ENCODE results near the gene MIA2.
"Not testable (repeated sequence)": the region's sequence is repeated elsewhere in the genome, so short reads cannot be mapped to it uniquely, and the experiment has no call there.

MIA2 gene

DNA sequence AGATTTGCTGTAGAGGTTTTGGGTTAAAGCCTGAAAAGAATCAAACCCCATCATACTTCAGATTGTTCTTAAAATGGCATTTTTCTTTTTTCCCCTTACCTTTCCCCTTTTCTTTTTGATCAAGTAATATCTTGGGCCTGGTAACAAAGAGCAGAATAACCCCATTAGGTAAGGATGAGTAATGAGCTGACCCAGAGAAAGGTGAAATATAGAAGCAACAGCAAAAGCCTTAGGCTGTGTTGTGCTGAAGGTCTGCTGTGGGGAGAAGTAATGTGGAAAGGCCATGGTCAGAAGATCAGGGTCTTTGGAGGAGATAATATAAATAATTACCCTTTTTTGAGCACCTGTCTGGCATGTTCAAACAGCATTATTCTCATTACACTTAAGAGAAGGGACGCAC is 42.3 kb downstream of the MIA2 start:
- no peak for DNase-seq

DNA sequence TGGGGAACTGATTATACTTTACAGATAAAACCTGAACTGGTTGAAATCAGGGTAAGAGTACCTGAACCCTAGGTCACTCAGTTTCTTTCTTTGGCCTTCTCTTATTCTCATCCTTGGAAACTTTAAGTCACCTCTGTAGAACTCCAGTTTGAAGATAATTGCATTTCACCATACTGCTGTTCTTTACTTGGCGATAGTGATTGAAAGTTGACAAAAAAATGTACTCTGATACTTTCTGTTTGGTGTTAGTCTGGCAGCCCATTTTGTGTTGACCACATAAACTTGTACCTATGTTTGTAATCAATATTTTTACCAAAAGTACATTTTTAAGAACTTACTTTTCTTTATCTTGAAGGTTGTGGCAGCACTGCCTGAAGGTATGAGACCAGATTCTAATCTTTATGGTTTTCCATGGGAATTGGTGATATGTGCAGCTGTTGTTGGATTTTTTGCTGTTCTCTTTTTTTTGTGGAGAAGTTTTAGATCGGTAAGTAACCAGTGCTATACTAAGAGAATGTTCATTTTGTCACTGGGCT is 42.9 kb downstream of the MIA2 start:
- DNase-seq: no peak

DNA sequence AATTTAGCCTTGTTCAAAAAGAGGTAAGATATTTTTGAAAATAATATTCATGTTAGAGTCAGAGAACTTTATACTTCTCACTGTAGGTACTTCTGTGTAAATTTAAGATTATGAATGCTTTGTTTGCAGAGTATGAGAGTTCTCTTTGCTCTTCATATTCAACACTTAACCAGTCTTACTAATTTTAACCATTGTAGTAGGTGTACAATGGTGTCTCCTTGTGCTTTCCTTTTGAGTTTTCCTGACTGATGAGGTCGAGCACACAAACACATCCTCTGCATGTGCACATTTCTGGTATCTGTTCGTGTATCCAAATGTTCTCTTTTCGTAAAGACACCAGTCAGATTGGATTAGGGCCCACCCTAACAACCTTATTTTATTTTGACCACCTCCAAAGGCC is 45.8 kb downstream of the MIA2 start:
- DNase-seq: no peak

DNA sequence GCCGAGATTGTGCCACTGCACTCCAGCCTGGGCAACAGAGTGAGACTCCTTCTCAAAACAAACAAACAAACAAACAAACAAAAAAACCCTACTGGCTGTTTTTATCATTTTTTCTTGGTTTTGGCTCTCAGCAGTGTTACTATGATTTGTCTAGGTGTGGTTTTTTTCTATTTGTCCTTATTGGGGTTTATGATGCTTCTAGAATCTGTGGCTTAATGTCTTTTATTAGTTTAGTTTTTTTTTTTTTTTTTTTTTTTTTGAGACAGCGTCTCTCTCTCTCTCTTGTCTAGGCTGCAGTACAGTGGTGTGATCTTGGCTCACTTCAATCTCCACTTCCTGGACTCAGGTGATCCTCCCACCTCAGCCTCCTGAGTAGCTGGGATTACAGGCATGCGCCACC is 47.0 kb downstream of the MIA2 start:
- not testable (repeated sequence) for DNase-seq

DNA sequence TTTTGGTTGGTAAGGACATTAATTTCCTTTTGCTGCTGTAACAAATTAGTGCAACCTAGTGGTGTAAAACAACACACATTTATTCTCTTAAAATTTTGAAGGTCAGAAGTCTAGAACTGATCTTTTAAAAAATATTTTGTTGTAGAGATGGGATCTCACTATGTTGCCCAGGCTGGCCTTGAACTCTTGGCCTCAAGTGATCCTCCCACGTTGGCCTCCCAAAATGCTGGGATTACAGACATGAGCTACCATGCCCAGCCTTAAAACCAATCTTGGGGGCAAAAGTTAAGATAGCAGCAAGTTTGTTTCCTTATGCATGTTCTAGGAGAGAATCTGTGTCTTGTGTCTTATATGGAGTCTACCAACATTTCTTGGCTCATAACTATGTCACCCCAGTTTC is 55.8 kb downstream of the MIA2 start:
- no peak for DNase-seq

DNA sequence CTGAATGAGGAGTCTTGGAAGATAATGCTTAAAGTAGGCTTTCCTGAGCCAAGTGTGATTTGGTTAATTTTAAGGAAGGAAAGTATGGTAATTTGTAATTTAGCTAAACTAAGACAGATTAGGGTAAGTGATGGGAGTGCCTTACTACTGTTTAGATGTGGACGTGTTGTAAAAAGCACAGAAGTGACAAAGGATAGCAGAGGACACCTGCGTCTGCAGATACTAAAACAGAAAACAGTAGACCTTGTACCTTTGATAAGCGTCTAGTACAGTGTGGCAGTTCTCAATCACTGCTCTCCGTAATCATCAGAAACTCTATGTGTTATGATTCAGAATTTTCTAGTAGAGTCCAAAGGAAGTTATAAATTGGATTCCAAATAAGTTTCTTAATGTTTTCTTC is 58.0 kb downstream of the MIA2 start:
- DNase-seq: no peak

DNA sequence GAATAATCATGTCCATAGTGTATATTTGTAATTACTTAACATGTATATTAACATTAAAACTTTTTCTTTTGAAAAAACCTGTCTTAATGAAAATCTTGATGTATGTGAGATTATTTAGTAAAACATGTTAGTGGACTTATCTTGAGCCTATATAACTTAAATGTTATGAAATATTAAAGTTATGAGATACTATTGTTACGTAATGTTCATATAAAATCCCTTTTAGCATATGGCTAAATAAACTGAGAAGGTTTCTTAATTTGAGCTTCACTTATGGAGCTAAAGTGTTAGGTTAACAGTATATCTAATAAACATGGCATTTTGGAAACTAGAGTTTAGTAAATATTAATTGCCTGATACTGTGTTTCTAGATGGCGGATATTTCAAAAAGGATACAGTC is 59.9 kb downstream of the MIA2 start:
- DNase-seq: no peak

DNA sequence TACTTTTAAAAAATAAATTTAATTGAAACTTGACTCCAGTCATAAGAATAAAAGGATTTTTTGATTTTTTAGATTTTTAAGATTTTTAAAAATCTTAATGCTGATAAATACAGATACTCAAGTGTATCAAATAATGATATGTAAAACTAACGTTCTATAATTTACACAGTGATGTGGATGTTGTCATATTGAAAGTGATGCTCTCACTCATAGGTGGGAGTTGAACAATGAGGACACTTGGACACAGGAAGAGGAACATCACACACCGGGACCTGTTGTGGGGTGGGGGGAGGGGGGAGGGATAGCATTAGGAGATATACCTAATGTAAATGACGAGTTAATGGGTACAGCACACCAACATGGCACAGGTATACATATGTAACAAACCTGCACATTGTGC is 66.7 kb downstream of the MIA2 start:
- not testable (repeated sequence) for DNase-seq

DNA sequence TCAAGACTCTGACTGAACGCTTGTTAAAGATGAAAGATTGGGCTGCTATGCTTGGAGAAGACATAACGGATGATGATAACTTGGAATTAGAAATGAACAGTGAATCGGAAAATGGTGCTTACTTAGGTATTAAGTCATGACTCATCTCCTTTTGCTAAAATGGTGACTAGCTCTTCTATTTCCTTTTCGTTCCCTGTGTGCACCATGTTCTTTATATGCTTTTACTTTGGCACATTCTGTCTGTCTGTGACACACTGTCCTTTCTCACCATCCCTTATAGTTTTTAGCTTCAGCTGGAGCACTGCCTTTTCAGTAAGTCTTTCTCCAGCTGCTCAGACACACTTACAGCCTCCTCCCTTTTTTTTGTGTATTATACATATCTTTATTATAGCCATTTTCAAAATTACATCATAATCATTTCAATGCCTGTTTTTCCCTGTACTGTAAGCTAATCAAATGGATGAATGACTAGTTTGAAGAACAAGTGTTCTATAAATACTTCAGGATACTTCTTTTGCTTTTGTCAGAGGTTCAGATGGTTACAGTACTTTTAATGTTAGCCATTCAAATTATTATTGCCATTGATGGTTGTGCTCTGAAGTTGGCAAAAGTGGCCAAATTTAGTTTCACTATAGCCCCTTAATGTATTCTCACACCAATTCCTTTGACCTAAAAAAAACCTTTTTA is 68.6 kb downstream of the MIA2 start:
- no peak for DNase-seq

DNA sequence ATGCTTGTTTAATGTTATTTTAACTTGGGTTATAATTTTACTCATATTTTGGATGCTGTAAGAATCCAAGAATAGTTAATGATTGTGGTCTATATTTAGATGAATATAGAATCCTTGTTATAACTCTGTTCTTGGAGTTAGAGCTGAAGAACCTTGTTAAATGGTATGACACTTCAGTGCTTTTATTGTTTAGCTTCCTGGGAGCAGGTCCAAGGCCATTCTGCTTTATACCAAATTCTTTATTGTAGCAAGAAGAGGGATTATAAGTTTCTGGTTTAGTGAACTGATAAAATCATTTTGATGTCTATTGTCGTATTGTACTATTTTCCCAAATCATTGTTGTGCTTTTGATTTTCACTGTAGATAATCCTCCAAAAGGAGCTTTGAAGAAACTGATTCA is 69.4 kb downstream of the MIA2 start:
- DNase-seq: no peak

DNA sequence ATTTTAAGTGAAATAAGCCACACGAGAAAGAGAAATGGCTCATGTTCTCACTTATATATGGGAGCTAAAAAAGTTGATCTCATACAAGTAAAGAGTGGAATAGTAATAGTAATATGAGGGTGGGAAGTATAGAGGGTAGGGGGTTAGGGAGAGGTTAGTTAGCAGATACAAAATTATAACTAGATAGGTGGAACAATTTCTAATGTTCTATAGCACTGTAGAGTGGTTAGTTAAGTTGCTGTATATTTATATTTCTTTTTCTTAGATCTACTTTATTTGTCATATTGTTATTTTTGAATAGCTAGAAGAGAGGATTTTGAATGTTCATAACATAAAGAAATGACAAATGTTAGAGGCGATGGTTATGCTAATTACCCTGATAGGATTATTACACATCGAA is 74.1 kb downstream of the MIA2 start:
- DNase-seq: no peak

DNA sequence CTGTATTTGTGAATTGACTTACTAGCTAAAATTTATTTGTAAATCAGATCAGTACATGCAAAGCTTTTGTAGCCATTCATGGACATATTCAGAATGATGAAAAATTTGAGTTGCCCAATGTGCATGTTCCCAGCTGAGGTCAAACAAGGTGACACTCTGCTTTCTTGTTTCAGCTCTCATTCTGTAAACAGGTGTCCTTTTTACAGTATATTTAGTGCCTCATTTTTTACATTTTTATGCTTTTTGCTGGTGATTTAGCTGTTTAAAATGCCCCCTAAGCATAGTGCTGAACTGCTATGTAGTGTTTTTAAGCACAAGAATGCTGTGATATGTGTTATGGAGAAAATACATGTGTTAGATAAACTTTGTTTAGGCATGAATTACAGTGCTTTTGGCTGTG is 76.3 kb downstream of the MIA2 start:
- no peak for DNase-seq

DNA sequence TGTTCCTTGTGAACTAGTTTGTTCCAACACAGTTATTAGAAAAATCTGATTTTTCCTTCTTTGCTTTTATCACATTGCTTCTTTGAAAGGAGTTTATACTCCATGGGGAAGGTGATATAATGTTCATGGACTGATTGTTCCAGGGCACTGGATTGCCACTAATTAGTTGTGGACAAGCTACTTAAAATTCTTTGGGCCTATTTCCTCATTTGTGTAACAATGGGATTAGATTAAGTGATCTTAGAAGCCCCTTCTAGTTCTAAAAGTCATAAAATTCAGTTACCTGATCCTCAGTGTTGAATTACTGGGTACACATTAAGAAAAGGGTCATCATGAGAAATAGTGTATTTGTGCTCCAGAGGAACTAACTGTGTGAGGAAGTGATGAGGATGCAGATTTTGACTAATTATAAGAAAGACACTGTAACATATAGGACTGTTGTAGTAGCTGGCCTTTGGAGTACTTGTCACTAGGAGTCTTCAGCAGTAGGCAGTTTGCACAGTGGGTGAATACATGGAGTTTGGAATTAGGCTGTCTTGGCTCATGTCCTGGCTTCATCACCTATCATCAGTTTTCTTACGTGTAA is 82.2 kb downstream of the MIA2 start:
- DNase-seq: no peak

DNA sequence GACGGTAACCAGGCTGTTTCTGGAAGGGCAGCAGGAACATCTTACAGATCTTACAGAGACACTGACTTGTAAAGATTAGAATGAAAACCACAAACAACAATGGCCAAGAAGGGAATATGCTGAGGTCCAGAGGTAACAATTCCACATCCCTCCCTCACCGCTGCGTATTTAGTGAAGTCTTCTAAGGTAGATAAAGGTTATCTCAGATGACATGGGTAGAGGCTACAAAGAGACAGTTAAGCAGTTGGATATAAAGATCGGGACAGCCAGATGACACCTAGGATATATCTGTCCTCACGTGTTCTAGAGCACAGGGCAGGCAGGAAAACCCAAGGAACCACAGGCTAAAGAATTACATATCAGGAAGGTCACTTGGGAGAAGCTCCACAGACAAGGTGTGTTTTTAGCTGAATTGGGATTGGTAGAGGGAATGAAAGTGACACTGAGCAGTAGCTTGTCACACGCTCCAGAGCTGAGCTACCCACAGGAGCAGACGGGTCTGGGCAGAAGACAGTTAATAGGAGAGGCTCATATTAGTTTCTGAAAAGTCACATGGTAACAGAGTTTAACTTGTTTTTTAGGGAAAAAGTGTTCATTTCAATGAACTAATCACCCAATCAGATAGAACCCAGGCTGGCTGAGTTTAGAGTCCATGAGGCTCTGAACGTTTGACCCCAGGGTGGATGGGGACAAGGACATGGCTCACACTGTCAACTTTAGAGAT is 83.3 kb downstream of the MIA2 start:
- DNase-seq: no peak

DNA sequence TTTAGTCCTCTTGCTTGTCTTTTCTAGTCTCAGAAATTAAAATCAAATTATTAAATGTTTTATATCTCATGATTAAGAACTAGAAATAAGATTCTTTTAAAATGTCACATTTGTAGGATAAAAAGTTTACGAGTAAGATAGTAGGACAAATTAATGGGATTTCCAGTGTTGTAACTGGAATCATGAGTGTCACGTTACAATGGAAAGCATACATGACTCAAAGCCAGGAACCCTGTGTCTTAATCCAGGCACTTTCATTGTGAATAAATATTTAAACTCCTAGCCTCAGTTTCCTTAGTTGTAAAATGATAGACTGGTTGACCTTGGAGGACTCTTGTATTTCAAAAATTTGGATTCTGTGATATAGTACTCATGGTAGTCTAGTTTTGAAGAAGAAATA is 84.9 kb downstream of the MIA2 start:
- no peak for DNase-seq

DNA sequence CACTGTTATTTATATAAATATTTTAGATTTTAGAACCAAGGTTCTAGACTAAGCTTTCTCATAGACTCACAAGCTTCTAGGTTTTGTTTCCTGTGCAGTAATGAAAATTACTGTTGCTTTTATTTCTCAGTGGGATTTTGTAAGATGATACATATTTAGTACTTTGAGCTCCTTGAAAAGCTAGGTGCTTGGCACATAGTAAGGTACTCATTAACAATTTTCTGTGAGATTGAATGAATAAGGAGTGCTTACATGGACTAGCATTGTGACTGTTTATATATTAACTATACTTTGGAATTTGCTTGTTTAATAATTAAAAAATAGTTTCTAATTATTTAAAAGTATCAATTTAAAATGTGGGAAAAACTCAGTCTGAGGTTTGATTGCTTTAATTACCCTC is 85.7 kb downstream of the MIA2 start:
- DNase-seq: no peak

DNA sequence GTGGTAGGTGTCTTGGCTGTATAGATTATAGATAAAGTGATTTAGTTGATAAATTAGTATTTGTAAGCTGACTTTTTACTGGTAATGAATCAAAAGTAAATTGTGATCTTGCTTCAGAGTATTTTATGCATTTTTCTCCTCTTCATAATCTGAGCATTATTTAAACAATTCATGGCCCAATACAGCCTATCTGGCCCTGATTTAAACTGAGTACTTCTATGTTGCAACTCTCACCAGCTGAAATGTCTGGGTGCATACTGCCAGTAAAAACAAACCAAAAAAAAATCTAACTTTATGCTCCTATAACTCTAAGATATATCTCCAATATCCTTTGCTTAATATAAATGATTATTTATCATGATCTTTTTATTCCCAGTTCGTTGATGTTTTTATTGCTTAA is 86.6 kb downstream of the MIA2 start:
- DNase-seq: no peak

DNA sequence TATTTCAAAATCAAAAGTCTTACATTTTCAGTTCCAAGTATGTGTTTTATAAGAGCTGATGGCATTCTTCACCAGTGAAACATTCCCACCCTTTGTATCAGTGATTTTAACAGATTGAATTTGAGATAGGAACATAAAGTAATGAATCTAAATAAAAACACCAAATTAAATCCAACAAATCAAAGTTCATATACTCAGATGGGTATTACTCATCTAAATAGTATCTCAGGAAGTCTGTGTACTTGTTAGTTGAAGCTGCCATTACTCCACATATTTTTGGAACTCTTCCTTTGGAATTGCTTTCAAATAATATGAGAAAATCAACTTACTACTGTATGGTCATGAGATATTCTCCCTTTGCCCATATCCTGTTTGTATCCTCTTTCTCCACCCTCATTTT is 89.1 kb downstream of the MIA2 start:
- no peak for DNase-seq

DNA sequence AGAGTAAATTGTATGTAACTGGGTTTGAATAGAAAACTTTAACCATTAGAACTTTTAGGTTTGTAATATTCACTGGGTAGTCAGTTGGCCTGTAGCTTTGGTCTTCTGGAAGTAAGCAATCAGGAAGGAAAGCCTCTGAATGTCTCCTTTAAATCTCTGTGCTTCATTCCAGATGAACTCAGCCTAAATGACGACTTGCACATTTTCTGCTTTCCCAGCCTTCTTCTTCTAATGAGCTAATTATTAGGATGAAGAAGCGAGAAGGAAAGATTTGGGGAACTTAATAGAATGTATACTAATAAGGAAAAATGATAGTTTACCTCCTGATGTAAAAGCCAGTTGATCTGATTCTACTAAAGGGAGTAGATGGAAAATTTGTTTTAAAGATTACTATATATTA is 90.4 kb downstream of the MIA2 start:
- no peak for DNase-seq

DNA sequence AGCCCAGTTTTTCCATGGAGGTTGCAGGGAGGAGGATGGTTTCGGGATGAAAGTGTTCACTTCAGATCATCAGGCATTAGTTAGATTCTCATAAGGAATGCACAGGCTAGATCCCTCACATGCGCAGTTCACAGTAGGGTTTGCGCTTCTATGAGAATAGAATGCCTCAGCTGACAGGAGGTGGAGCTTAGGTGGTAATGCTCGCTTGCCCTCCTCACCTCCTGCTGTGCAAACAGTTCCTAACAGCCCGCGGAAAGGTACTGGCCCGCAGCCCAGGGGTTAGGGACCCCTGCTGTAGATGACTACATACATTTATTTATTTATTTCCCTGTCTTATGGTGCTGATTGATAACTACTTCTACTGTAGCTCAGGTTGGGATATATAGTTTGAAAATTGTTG is 105.3 kb downstream of the MIA2 start:
- peak; percentile 20 for DNase-seq

DNA sequence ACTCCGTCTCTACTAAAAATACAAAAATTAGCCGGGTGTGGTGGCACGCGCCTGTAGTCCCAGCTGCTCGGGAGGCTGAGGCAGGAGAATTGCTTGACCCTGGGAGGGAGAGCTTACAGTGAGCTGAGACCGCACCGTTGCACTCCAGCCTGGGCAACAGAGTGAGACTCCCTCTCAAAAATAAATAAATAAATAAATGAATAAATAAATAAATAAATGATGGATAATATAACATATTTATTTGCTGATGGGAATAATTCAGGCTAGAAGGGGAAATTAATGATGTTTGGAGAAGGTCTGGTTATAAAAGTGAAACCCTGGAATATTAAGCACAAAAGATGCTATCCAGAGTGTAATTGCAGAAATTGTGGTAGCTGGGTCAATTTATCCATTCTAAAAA is 107.4 kb downstream of the MIA2 start:
- DNase-seq: not testable (repeated sequence)

DNA sequence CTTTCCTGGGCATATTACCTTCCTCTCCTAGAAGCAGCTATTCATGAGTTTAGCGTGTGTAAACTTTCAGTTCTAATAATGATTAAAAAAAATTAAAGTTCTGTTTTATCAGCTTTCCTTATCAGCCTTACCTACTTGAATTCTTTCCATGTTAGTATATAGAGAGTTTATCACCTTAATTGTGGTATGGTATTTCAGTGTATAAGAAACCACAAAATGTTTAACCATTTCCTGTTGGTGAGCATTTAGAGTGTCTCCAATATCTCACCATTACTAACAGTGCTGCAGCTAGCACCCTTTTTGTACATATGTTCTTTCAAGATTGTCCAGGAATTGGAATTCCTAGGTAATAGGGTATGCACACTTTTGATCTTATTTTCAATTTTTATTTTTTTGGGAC is 109.1 kb downstream of the MIA2 start:
- no peak for DNase-seq

DNA sequence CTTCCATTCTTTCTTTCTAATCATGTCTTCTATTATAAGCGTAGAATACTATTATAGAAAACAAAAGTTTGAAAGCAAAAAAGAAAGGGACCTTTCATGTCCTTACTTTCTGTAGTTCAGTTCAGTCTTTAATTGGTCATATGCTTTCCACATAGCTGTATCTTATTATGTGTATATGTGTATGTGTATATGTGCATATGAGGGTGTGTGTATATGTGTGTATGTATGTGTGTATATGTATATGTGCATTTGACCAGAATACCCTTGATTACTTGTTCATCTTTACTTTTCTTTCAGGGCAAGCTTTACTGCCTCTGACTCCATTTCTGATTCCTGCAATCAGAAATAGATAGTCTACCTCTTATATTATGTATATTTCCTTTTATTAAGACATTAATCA is 109.9 kb downstream of the MIA2 start:
- no peak for DNase-seq

DNA sequence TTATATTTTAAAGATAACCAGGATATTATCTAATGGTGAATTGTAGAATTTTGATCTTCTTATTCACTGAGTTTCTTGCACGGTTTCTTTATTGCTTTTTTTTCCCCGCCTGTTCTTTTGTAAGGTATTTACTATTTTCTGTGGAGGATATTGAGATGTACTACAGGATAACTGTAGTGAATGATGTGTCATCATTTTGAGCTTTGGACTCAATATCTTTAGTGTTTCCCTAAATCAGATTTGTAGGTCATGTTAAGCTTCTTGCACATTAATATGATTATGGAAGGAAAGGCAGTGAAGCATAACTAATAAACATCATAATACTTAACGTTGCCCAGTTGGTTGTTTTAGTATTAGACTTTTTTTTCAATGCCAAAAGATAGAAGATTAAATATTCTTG is 117.2 kb downstream of the MIA2 start:
- DNase-seq: no peak
